ENCODE data around the gene IL1RAP.

Gene IL1RAP

DNA sequence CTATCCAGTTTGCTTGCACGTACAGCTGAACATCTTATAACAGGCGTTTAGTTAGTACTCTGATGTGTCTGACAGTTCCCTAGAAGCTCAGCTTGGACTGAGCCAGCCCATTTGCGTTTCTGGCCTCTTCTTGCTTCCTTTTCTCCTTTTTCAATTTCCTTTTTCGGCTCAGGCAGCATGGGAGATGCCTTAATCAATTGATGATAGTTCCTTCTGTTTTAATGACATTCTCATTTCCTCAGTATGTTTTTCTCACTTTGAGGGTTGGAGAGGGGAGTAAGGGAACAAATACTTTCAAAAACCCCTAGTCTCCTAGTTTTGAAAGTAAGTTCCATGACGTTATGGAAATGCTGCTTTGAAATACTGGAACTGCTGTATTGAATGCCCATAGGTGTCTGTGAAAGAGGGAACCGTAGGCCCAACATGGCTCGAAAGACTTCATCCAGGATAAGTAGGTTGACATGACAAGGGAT lies 18.9 kb downstream of the IL1RAP start:
- TF ChIP-seq, protein P1, sequence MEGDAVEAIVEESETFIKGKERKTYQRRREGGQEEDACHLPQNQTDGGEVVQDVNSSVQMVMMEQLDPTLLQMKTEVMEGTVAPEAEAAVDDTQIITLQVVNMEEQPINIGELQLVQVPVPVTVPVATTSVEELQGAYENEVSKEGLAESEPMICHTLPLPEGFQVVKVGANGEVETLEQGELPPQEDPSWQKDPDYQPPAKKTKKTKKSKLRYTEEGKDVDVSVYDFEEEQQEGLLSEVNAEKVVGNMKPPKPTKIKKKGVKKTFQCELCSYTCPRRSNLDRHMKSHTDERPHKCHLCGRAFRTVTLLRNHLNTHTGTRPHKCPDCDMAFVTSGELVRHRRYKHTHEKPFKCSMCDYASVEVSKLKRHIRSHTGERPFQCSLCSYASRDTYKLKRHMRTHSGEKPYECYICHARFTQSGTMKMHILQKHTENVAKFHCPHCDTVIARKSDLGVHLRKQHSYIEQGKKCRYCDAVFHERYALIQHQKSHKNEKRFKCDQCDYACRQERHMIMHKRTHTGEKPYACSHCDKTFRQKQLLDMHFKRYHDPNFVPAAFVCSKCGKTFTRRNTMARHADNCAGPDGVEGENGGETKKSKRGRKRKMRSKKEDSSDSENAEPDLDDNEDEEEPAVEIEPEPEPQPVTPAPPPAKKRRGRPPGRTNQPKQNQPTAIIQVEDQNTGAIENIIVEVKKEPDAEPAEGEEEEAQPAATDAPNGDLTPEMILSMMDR (IDR thresholded peaks at IDR 0.05; ENCODE audit: borderline replicate concordance, insufficient read depth, low read depth, low read length), result no peak
- H3K4me3 ChIP-seq (ENCODE audit: low read depth, low read length), result no peak overlapping the region

DNA sequence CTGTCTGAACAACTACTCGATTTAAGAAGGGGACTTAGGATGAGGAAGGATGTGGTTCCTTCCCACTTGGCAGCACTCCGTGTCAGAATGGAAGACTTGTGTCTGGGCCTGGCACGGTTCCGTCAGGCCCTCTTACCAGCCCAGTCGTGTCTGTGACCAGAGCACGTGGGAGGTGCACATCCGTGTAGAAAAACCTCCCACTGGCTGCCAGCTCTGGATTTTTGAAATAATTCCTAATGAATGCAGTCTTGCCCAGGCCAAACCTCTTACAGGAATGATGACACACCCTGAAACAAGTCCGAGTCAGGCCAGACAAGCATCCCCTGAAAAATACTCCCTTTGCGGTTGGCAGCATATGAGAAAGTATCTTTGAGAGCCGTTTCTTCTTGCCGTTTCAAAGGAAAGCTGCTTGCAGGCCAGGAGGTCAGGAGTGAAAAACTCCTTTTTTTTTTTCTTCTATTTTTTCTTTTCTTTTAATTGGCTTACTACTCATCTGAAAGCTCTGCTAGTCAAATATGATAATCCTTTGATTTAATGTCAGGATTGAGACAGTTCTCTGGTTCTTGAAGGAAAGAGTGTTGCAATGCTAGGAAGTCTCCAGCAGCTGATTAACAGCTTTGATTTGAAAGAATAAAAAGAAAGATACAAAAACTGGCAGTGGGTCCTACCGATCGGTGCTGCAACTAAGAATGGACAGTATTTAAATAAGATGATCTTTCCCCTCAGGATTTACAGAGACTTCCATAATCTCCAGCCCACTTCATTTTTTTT lies 19.8 kb downstream of the IL1RAP start:
- no peak overlapping the region for H3K4me3 ChIP-seq (ENCODE audit: low read depth, low read length)
- TF ChIP-seq, protein P1 (IDR thresholded peaks at IDR 0.05; ENCODE audit: borderline replicate concordance, insufficient read depth, low read depth, low read length), result no peak

DNA sequence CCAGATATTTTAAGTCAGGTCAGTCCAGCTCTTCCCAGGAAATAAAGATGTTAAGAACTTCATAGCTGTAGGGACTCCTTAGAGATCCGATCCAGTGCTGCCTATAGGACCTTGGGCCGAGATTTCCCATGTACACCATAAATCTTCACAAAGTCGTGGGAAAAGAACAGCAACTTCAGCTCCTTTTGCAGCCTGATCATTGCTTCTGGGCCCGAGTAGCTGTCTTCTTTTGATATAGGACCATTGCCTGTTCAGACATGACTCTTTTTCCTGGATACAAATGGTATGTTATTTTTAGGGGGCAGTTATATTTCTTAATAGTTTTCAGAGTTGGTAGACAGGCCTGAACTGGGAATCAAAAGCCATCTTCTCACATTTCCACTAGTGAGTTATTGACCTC lies 20.5 kb downstream of the IL1RAP start:
- TF ChIP-seq, protein P1 (IDR thresholded peaks at IDR 0.05; ENCODE audit: borderline replicate concordance, insufficient read depth, low read depth, low read length), result no peak
- H3K4me3 ChIP-seq (ENCODE audit: low read depth, low read length), result no peak overlapping the region

DNA sequence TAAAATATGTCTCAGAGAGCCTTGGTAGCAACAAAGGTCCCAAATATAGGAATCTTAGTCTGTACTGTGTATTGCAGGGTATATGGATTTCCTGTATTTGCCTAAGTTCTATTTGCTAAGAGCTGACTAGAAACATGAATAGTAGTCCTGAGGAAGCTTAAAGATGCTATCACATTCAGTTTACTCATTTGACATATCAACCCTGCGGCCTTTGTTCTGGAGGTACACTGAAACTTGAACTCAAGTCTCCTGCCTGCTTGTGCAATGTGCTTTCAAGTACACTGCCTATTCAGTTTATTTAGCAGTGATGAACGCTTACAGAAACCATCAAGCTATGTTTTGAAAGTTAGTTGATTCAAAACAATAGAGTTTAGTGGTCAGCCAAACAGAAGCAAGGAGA lies 21.1 kb downstream of the IL1RAP start:
- H3K4me3 ChIP-seq (ENCODE audit: low read depth, low read length), result no peak overlapping the region
- TF ChIP-seq, protein P1 (IDR thresholded peaks at IDR 0.05; ENCODE audit: borderline replicate concordance, insufficient read depth, low read depth, low read length), result no peak

DNA sequence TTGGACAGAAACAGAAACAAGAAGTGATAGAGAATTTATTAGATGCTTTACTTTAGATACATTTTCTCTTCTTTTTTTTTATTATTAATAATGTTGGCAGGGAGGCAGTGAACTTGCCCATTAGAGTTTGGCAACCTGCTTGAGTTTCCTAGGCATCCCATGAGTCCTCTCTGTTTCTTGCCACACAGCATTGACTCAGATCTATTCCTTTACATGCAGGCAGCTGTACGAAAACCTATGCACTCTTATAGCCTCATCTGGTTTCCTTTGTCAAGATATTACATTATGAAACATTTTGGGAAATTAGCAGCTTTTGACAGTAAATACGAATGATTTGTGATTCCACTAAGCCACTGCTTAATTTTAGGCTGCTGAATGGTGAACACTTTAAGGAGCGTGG lies 23.3 kb downstream of the IL1RAP start:
- no peak overlapping the region for H3K4me3 ChIP-seq (ENCODE audit: low read depth, low read length)
- TF ChIP-seq, protein P1 (IDR thresholded peaks at IDR 0.05; ENCODE audit: borderline replicate concordance, insufficient read depth, low read depth, low read length), result no peak

DNA sequence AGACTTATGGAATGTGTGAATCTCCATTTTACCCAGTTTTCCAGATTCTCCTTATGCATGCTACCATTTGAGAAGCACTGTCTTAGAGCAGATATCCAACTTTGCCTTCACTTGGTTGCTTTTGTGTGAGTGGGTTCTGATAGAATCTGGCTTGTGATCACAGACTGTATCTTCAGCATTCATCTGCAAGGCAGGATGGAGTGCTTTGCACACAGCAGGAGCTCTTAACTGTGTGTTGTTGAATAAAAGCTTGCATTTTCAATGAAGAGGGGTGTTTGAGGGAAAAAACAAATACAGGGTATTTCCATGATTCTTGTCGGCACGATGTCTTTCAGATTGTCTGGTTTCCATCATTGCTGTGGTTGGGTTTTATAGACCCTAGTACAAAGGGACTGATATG lies 24.4 kb downstream of the IL1RAP start:
- no peak overlapping the region for H3K4me3 ChIP-seq (ENCODE audit: low read depth, low read length)
- TF ChIP-seq, protein P1 (IDR thresholded peaks at IDR 0.05; ENCODE audit: borderline replicate concordance, insufficient read depth, low read depth, low read length), result no peak

DNA sequence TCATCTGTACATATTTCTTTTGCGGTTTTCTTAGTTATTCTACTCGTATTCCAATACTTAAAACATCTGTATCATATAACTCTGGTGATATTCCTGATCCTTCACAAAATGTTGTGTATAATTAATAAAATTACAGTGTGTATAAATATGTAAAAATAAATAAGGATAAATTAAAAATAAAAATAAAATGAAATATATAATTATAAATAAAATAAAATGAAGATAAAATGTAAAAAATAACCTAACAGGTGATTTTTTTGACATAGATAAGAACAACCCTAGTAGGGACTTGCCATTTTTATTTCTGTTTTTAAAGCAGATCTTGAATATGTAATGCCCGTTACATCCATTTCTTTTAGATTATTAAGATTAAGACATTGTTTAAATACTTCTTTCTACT lies 25.6 kb downstream of the IL1RAP start:
- no peak overlapping the region for H3K4me3 ChIP-seq (ENCODE audit: low read depth, low read length)
- TF ChIP-seq, protein P1 (IDR thresholded peaks at IDR 0.05; ENCODE audit: borderline replicate concordance, insufficient read depth, low read depth, low read length), result no peak
